Measurements from ENCODE around the gene TNIK.
"Not testable (repeated sequence)": the region's sequence is repeated elsewhere in the genome, so short reads cannot be mapped to it uniquely, and the experiment has no call there.

TNIK gene

GRCh38 chr3:171157286-171157685 lies 302.9 kb downstream of the TNIK start:
- DNase-seq: no peak

GRCh38 chr3:171156401-171157010 lies 303.7 kb downstream of the TNIK start:
- no peak for DNase-seq

- no peak for DNase-seq
Measured at GRCh38 chr3:171155122-171155700, 305.0 kb downstream of the TNIK start.

GRCh38 chr3:171150945-171151344 lies 309.3 kb downstream of the TNIK start:
- DNase-seq: no peak

- no peak for DNase-seq
Measured at GRCh38 chr3:171149526-171150116, 310.6 kb downstream of the TNIK start.

GRCh38 chr3:171145798-171146197 lies 314.4 kb downstream of the TNIK start:
- no peak for DNase-seq

GRCh38 chr3:171142985-171143384 lies 317.2 kb downstream of the TNIK start:
- no peak for DNase-seq

- DNase-seq: no peak
Measured at GRCh38 chr3:171140246-171140645, 320.0 kb downstream of the TNIK start.

- DNase-seq: no peak
Measured at GRCh38 chr3:171138027-171138426, 322.2 kb downstream of the TNIK start.

GRCh38 chr3:171135549-171135948 lies 324.7 kb downstream of the TNIK start:
- DNase-seq: no peak

GRCh38 chr3:171133796-171134569 lies 326.2 kb downstream of the TNIK start:
- no peak for DNase-seq

GRCh38 chr3:171133337-171133736 lies 326.9 kb downstream of the TNIK start:
- DNase-seq: no peak

GRCh38 chr3:171132873-171133272 lies 327.3 kb downstream of the TNIK start:
- no peak for DNase-seq

GRCh38 chr3:171129827-171130226 lies 330.4 kb downstream of the TNIK start:
- no peak for DNase-seq

- DNase-seq: no peak
Measured at GRCh38 chr3:171127611-171128010, 332.6 kb downstream of the TNIK start.

GRCh38 chr3:171126478-171127209 lies 333.6 kb downstream of the TNIK start:
- no peak for DNase-seq

- no peak for DNase-seq
Measured at GRCh38 chr3:171125010-171125409, 335.2 kb downstream of the TNIK start.

- DNase-seq: no peak
Measured at GRCh38 chr3:171123915-171124314, 336.3 kb downstream of the TNIK start.

- DNase-seq: no peak
Measured at GRCh38 chr3:171122861-171123260, 337.3 kb downstream of the TNIK start.

- no peak for DNase-seq
Measured at GRCh38 chr3:171122240-171122639, 338.0 kb downstream of the TNIK start.

GRCh38 chr3:171121801-171122200 lies 338.4 kb downstream of the TNIK start:
- no peak for DNase-seq

- not testable (repeated sequence) for DNase-seq
Measured at GRCh38 chr3:171119402-171119801, 340.8 kb downstream of the TNIK start.

- DNase-seq: not testable (repeated sequence)
Measured at GRCh38 chr3:171118993-171119392, 341.2 kb downstream of the TNIK start.
